NCI-H1105 treated with DMSO at 0.1 percent for 48 hours (cell line): ENCODE data around the gene PMFBP1.

Source experiments
- DNase-seq: peaks from one replicate; lab custom pipeline; 2025; lab: John Stamatoyannopoulos, UW

The PMFBP1 gene

DNA sequence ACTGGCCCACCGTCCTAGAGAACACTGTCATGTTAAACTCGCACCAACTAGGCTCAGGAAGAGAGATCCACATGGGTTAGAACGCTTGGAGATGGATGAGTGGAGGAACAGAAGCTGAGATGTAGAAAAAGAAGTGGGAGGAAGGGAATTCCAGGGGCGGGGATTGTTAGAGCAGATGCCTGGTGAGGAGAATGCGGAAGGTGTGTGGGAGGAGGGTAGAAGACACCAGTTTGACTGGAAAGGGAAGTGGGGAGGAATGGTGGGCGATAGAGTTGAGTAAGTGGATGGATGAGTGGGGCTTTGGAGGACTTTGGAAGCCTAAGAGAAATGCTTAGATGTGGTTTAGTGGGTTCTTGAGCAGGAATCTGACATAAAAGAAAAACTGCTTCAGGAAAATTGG, 40.9 kb downstream of the PMFBP1 start:
- no peak for DNase-seq

- DNase-seq: no peak
Measured at GRCh38 chr16:72129976-72130656, 41.8 kb downstream of the PMFBP1 start.

- no peak for DNase-seq
Measured at GRCh38 chr16:72128701-72129100, 43.3 kb downstream of the PMFBP1 start.

- no peak for DNase-seq
Measured at GRCh38 chr16:72126429-72126765, 45.6 kb downstream of the PMFBP1 start.

DNA sequence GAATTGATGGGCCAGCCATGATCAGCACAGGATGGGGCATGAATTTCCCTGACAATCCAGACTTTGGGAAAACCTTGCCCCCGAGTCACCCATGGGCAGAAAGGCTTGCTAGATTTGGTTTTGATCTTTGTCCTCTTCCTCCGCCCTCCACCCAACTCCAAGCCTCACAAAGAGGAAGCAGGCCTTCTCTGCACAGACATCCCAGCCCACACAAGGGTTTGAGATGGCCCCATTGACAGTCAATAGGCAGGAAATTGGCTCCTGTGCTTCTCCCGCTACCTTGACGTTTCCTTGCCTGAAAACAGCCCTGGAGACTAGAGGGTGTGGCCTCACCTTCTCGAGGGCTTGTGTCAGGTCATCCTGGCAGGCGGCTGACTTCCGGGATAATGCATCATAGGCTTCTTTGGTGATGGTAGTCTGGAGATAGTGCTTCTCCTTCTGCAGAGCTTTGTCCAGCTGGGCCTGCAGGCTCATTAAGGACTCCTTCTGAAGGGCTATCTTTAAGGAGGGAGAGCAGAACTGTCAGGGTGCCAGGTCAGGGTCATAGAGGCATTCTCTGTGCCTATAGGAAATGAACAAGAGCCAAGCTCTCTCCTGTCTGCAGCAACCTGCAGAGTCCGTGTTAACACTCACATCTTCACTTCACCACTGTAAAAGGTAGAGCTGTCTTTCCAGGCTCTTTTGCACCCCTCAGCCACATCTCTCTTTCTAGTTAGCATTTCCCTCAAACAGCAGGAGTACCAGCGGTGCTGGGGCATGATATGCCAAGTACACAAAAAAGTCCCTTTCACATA, 46.1 kb downstream of the PMFBP1 start:
- no peak for DNase-seq

DNA sequence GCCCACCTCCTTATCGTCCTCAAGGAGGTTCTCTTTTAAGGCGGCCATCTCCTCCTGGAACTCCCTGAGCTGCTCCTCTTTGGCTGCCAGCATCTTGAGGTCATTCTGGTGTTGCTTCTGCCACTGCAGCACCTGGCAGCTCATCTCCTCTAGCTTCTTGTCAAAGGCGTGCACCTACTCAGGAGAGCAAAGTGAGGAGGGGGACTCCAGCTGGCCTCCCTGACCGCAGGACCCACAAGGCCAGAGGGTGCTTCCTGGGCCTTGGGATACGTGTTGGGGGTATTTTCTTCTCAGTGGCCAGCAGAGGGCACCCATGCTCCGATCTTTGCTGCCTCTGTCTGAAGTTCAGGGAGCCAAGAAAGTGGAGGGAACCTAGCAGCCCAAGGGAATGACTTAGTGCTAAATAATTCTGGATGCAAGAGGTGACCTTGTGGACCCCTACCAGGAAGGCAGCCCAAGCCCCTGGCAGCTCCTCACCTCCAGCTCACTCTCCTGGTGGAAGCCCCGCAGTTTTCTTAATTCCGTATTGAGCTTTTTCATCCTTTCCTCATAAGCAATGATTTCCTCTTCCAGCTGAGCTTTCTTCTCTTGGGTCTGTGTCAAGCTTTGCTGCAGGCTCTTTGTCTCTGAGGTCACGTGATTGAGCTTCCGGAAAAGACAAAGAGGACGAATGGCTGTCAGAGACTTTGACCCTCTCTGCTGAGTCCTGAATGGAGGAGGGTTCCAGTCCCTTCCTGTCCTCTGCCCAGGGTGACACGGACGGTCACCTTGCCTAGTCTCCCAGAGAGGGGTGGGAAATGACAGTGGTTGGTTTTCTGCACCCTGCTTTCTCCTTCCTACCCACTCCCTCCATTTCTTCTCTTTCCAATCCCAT, 47.0 kb downstream of the PMFBP1 start:
- peak; percentile 51 for DNase-seq

GRCh38 chr16:72124148-72124547, 47.8 kb downstream of the PMFBP1 start:
- DNase-seq: no peak

DNA sequence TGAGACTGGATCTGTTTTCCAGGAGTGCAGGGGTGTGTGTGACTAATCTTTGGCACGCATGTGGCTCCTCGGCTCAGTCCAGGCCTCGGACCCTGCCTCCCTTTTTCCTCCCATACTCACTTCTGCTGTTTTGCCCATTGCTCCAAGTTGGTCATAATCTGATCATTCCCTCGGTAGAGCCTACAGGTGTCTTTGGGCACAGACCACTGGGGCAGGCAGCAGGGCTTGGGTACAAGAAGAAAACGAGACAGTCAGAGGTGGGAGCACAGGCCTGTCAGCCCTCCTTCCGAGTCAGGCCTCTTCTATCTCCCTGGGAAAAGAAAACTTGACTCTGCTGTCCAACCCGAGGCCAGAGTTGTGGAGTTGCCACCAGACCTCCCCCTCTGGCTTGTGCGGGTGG, 48.5 kb downstream of the PMFBP1 start:
- no peak for DNase-seq

GRCh38 chr16:72122916-72123315, 49.0 kb downstream of the PMFBP1 start:
- DNase-seq: no peak

GRCh38 chr16:72122308-72122707, 49.6 kb downstream of the PMFBP1 start:
- DNase-seq: no peak

DNA sequence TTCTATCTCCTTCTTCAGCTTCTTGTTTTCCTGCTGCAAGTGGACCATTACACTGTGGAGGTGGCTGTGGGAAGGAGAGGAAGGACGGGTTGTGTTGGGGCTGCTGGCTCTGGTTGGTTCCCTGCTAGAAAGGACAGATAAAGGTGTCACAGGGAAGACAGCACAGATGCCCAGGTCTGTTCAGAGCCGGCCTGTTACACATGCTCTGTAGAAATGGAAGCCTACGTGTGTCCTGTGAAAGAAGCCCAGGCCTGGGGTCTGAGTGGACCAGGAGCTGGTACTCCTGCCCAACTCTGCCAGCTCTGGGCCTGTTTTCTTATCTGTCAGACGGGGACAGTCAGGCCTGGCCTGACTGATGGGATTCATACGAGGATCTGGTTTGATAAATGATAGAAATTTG, 51.9 kb downstream of the PMFBP1 start:
- DNase-seq: no peak

DNA sequence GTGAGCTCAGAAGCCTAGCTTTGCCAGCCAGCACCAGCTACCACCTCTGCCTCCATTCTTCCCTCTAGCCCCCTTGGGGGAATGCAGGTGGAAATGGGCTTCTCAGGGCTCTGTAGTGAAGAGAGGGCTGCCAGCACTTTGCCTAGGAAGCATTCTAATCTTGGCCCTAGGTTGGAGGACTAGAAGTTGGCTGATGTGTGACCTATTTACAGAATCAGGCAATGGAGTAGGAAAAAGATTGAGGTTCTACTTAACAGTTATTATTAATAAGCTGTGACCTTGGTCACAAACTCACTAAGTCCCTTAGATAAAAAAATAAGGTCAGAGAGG, 58.4 kb downstream of the PMFBP1 start:
- no peak for DNase-seq

DNA sequence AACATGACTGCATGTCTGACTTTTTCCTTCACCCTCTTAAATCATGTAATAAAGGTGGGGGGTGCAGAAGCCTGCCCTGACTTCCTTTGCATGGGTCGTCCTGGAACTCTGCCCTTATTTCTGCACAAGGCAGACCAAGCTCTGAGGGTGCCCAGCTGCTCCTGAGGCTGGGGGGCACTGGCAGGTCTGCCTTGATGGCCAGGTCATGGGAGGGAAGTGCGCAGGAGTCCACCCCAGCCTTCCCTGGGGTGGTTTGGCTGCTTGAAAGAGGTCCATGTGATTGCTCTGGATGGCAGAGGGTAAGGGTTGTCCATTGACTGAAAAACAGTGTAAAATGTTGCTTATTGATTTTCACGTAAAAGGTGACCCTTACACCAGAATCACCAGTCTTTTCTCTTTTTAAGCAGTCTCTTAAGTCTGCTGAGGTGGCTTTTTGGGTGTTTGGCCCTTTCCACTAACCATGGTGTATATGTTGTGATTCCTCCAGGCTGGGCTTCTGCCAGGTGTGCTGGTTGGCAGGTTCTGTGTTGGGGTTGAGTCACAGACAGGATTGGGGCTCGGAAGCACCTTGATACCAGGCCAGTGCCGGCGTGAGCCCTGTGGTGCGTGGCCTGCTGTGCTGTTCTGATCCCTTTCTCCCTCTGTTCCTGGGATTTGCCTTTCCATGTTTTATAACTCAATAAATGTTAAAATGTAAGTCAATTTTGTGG, 58.9 kb downstream of the PMFBP1 start:
- DNase-seq: no peak

DNA sequence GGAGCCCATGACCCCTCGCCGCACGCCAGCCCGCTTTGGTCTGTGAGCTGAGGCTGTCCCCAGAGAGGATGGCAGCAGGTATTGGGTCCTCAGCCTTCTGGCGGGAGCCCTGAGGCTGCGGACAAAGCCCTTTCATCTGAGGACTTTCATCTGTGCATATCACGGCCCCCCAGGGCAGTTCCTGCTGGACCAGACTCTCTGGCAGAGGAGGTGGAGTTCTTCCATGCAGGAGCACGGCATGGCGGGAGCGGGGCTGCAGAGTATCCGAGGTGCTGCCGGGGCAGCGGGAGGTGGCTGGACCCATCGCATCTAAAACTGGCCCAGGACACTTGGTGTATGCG, 59.5 kb downstream of the PMFBP1 start:
- DNase-seq: no peak

GRCh38 chr16:72111657-72112451, 60.1 kb downstream of the PMFBP1 start:
- no peak for DNase-seq

GRCh38 chr16:72110662-72111615, 61.0 kb downstream of the PMFBP1 start:
- DNase-seq: no peak

- DNase-seq: no peak
Measured at GRCh38 chr16:72109966-72110530, 61.9 kb downstream of the PMFBP1 start.

DNA sequence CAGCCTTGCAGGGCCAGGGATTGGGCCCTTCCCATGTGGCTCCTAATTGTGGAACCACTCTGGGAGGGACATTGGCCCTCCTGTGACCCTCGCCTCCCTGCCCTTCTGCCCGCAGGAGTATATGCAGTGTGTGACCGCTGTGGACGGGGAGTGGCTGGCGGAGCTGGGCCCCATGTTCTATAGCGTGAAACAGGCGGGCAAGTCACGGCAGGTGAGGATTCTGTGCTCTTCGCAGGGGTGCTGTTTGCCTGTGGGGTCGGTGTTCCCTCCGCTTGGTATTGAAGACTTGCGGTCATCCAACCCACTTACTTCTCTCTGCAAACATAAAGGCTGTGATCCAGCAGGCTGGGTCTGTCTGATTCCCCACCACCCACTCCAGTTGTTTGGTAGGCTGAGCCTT, 62.7 kb downstream of the PMFBP1 start:
- DNase-seq: no peak

- DNase-seq: no peak
Measured at GRCh38 chr16:72108353-72109102, 63.4 kb downstream of the PMFBP1 start.
